ENCODE results near the gene TXN.

Gene TXN

DNA sequence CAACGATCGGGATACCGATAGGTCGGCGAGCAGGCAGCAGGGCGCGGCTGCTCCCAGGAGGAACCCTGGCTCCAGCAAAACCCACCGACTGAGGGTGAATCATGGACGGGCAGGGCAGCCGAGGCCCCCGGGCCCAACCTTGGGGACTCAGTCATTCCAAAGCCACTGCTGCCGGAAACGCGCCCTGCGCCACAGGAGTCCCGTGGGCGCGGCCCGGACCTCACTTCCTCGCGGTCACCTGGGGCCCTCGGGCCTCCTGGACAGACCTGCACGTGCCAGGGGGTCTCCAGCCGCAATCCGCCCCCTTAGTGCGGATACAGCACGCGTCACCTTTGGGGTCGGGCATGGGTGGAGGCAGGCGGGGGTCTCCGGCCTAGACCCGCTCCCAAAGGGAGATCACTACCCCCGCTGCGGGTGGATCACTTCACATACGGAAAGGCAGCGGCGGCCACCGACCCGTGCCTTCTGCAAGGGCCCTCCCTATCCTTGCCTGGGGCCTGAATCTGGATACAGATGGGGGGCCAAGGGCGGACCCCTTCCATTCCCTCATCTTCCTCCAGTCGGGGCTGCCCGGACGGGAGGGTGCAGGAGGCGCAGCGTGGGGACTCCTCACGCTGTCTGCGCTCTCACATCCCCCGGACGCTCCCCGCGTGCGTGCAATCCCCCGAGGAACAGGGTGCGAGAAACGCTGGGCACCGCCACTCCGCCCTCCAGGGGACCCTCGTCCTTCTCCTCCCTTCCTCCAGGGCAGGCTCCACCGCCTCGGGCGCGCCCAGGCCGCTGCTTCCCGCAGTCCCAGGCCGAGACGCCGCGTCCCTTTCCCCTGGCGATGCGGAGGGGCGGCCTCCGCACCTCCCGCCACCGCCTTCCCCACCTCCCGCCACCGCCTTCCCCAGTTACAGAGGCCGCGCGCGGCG lies 586 bp downstream of the TXN start:
- Histone ChIP-seq H3K27ac (ENCODE audit: low read depth, low read length) (peak overlapping the region; percentile 25; the same call in 1 of the 2 replicates), H3K79me2 (ENCODE audit: insufficient read depth, low read length) (peaks cover 27% of the 10 kb centered on the region), H2AFZ (ENCODE audit: low read depth, low read length, severe bottlenecking) (peak overlapping the region; percentile 98)

GRCh38 chr9:110255034-110255462 lies 1.3 kb downstream of the TXN start:
- Histone ChIP-seq H3K79me2 (ENCODE audit: insufficient read depth, low read length) (peaks cover 27% of the 10 kb centered on the region), H3K4me3 (ENCODE audit: insufficient read depth, low read length, poor library complexity, severe bottlenecking) (peak overlapping the region; percentile 83), H3K27me3 (ENCODE audit: low read length) (no peaks in the 10 kb centered on the region), H3F3A (ENCODE audit: insufficient read depth) (peaks cover 6% of the 10 kb centered on the region; the same call in 1 of the 2 replicates), H3K9me2 (replicated peaks; ENCODE audit: insufficient read depth, low read length) (no peaks in the 10 kb centered on the region), H2AFZ (ENCODE audit: low read depth, low read length, severe bottlenecking) (no peak overlapping the region), H3K9me3 (ENCODE audit: insufficient read depth, low read length) (no peaks in the 10 kb centered on the region), H3K36me3 (ENCODE audit: low read length) (no peaks in the 10 kb centered on the region), H3K9ac (ENCODE audit: low read length) (peak overlapping the region; percentile 76), H3K27ac (ENCODE audit: low read depth, low read length) (no peak overlapping the region), H3K4me2 (ENCODE audit: low read depth, low read length, poor library complexity, severe bottlenecking) (peak overlapping the region; percentile 59), H4K20me1 (ENCODE audit: low read depth, low read length) (no peaks in the 10 kb centered on the region)
- TF ChIP-seq EZH2phosphoT487 (conservative IDR thresholded peaks at IDR 0.05; ENCODE audit: low read length) = no peak
- TF ChIP-seq, protein P1, sequence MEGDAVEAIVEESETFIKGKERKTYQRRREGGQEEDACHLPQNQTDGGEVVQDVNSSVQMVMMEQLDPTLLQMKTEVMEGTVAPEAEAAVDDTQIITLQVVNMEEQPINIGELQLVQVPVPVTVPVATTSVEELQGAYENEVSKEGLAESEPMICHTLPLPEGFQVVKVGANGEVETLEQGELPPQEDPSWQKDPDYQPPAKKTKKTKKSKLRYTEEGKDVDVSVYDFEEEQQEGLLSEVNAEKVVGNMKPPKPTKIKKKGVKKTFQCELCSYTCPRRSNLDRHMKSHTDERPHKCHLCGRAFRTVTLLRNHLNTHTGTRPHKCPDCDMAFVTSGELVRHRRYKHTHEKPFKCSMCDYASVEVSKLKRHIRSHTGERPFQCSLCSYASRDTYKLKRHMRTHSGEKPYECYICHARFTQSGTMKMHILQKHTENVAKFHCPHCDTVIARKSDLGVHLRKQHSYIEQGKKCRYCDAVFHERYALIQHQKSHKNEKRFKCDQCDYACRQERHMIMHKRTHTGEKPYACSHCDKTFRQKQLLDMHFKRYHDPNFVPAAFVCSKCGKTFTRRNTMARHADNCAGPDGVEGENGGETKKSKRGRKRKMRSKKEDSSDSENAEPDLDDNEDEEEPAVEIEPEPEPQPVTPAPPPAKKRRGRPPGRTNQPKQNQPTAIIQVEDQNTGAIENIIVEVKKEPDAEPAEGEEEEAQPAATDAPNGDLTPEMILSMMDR (IDR thresholded peaks at IDR 0.05; ENCODE audit: insufficient read depth, low read length, poor library complexity, severe bottlenecking) = no peak

More for the DNA sequence above, 586 bp downstream of the TXN start:
- Histone ChIP-seq H3K4me3 (ENCODE audit: insufficient read depth, low read length, poor library complexity, severe bottlenecking) (peak overlapping the region; percentile 83), H3K9me3 (ENCODE audit: insufficient read depth, low read length) (no peaks in the 10 kb centered on the region), H3F3A (ENCODE audit: insufficient read depth) (peaks cover 6% of the 10 kb centered on the region; the same call in 1 of the 2 replicates), H3K4me2 (ENCODE audit: low read depth, low read length, poor library complexity, severe bottlenecking) (peak overlapping the region; percentile 59), H3K9ac (ENCODE audit: low read length) (peak overlapping the region; percentile 76), H3K27me3 (ENCODE audit: low read length) (no peaks in the 10 kb centered on the region), H3K36me3 (ENCODE audit: low read length) (no peaks in the 10 kb centered on the region), H4K20me1 (ENCODE audit: low read depth, low read length) (no peaks in the 10 kb centered on the region), H3K9me2 (replicated peaks; ENCODE audit: insufficient read depth, low read length) (no peaks in the 10 kb centered on the region)
- TF ChIP-seq, protein P1 (IDR thresholded peaks at IDR 0.05; ENCODE audit: insufficient read depth, low read length, poor library complexity, severe bottlenecking) = no peak
- no peak for TF ChIP-seq EZH2phosphoT487 (conservative IDR thresholded peaks at IDR 0.05; ENCODE audit: low read length)

DNA sequence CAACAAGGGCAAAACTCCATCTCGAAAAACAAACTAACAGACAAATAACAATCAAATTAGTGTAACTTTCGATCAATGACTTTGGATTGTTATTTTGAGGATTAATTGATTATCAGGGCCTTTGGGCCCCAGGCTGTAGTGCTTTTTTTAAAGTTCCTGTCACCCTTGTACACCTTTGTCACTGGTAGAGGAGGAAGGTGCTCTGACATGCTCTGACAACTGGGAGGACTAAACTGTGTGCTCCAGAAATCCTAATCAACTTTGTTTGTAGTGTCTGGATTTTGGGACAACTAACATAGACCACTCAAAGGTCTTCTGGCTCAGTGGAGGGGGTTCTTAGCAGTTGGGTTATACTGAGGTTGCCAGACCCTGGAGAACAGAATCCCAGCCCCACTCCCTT lies 1.8 kb downstream of the TXN start:
- Histone ChIP-seq H3K27ac (ENCODE audit: low read depth, low read length) (no peak overlapping the region), H4K20me1 (ENCODE audit: low read depth, low read length) (no peaks in the 10 kb centered on the region), H3K9me2 (replicated peaks; ENCODE audit: insufficient read depth, low read length) (no peaks in the 10 kb centered on the region), H3F3A (ENCODE audit: insufficient read depth) (peaks cover 6% of the 10 kb centered on the region; the same call in 1 of the 2 replicates), H3K36me3 (ENCODE audit: low read length) (no peaks in the 10 kb centered on the region), H3K4me2 (ENCODE audit: low read depth, low read length, poor library complexity, severe bottlenecking) (peak overlapping the region; percentile 59), H3K9me3 (ENCODE audit: insufficient read depth, low read length) (no peaks in the 10 kb centered on the region), H3K79me2 (ENCODE audit: insufficient read depth, low read length) (peaks cover 27% of the 10 kb centered on the region), H3K4me3 (ENCODE audit: insufficient read depth, low read length, poor library complexity, severe bottlenecking) (no peak overlapping the region), H2AFZ (ENCODE audit: low read depth, low read length, severe bottlenecking) (no peak overlapping the region), H3K27me3 (ENCODE audit: low read length) (no peaks in the 10 kb centered on the region), H3K9ac (ENCODE audit: low read length) (peak overlapping the region; percentile 76; the same call in 1 of the 2 replicates)
- no peak for TF ChIP-seq EZH2phosphoT487 (conservative IDR thresholded peaks at IDR 0.05; ENCODE audit: low read length)
- TF ChIP-seq, protein P1 (IDR thresholded peaks at IDR 0.05; ENCODE audit: insufficient read depth, low read length, poor library complexity, severe bottlenecking) = no peak

All from SU-DHL-6 (cell line).